GM12874 (cell line): Measurements from ENCODE around the gene IL19.

Experiments
- TF ChIP-seq, protein P1 (sequence below): IDR thresholded peaks from 2 replicates; pipeline ENCODE4 v1.5.1; 2011; ENCODE audit warnings: low read depth, mild to moderate bottlenecking, control low read depth, low read length, moderate library complexity; ENCODE audit not compliant: insufficient read depth

IL19 gene

DNA sequence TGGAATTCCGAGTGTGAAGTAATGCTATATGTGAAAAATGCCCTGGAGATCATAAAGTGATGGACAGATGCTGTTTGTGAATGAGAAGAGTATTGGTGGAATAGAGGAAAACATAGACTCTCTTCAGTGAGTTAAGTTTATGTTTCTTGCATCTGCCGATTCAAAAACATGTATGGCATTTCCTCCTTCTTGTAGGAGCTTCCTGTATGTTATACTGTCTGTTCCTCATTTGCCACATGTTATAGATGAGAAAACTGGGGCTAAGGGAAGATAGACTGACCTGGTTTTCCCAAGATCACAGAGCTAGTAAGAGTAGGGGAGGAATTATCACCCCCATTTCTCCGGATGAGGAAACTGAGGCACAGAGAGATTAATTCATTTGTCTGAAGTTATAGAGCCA, 53.8 kb downstream of the IL19 start:
- TF ChIP-seq, protein P1, sequence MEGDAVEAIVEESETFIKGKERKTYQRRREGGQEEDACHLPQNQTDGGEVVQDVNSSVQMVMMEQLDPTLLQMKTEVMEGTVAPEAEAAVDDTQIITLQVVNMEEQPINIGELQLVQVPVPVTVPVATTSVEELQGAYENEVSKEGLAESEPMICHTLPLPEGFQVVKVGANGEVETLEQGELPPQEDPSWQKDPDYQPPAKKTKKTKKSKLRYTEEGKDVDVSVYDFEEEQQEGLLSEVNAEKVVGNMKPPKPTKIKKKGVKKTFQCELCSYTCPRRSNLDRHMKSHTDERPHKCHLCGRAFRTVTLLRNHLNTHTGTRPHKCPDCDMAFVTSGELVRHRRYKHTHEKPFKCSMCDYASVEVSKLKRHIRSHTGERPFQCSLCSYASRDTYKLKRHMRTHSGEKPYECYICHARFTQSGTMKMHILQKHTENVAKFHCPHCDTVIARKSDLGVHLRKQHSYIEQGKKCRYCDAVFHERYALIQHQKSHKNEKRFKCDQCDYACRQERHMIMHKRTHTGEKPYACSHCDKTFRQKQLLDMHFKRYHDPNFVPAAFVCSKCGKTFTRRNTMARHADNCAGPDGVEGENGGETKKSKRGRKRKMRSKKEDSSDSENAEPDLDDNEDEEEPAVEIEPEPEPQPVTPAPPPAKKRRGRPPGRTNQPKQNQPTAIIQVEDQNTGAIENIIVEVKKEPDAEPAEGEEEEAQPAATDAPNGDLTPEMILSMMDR = no peak

DNA sequence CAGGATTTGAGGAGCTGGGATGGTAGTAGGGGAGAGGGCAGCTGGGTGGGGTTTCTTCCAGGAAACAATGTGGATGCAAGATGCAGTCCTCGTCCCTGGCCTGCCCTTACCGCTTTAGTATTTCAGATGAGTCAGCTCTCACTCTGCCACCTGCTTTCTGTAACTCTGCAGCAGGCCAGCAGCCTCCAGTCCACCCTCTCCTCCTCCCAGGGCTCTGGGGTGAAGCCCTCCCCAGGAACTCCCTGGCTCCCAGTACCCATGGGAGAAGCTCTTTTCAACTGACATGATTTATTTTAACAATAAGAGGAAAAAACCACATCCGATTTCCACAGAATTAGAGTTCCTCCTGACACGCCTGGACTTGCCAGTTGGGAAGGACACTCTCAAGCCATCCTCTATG, 55.8 kb downstream of the IL19 start:
- TF ChIP-seq, protein P1 = no peak

DNA sequence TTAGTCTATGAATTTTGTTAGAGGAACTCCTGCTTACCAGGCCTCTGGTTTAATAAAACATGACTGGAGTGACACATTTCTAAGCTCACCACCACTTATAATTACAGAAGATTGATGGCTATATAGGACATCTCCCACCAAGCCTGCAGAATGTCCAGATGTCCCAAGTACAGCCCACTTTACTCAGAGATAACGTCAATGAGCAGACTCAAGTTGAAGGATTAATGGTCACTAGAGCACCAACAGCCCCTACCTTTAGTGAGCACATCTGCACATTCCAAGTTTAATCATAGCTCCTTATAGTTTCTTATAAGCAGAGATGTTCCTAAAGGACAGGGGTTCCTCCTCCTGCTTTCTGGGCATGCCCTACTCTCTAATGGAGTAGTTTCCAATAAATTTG, 57.5 kb downstream of the IL19 start:
- TF ChIP-seq, protein P1 = no peak

DNA sequence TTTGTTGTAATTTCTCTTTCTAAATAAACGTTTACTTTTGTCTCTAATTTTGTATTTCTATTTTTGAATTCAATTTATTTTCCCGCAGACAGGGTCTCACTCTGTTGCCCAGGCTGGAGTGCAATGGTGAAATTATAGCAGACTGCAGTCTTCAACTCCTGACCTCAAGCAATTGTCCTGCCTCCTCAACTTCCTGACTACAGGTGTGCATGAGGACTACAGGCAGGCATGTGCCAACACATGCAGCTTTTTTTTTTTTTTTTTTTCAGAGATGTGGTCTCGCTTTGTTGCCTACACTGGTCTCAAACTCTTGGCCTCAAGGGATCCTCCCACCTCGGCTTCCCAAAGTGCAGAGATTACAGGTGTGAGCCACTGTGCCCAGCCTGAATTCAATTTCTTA, 58.2 kb downstream of the IL19 start:
- TF ChIP-seq, protein P1 = no peak

DNA sequence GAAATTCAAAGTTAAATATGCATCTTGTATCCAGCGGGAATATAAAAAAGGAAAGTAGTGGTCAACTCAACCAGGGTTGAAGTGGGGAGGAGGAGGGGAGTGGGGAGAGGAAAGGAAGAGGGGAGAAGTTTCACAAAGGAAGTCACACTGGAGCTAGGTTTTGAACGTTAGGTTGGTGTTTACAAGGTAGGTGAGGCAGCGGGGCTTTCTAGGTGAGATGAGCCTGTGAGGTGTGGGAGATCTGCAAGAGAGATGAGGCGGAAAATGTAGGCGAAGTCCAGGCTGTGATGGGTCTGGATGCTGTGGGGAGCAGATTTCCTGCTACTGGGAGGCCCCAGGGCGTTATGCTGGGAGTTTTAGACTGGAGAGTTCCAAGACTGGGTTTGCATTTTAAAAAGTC, 58.7 kb downstream of the IL19 start:
- TF ChIP-seq, protein P1 = no peak

DNA sequence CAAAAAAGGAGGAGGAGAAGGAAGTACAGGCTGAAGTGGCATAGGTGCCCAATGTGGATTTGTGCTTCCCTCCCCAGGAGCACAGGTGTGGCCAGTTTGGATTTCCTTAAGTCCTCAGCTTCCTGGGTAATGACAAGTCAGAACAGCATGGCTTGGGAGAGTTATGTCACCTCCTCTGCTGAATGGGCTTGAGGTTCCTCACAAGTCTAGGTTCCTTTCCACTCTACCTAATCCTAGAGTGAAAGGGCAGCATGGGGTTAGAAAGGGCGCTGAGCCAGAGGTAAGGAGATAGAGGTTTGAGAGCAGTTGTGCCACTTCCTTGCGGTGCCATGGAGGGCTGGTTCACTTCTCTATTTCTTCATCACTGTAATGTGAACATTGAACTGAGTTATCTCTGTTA, 59.3 kb downstream of the IL19 start:
- TF ChIP-seq, protein P1 = no peak

DNA sequence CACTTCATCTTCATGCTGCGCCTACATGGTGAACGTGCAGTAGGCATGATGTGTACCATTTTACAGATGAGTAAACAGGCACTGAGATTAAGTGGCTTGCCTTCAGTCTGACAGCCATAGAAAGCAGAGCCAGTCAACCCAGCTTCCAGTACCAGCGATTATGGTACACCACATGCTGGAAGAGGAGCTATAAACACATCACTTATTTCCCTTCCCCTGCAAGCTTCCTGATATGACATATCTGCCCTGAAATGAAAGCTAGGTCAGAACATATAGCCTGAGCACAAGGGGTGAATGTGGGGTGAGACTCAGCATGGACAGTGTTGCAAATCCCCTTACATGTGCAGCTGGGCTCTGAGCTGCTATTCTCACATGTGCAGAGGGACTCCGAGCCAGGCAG, 61.1 kb downstream of the IL19 start:
- TF ChIP-seq, protein P1 = no peak
